GM23338 (cell line): ENCODE data around the gene IQCK. TPM values are rescaled to one million over a fixed set of nuclear protein-coding genes. Genes with fewer than 3 reads are reported as not detected.

ENCODE experiments used
- ATAC-seq: fragments of 200-7000 bp; cut with Tn5 transposase; 3 replicates; pipeline ENCODE4 v1.9.1; 2020
- DNase-seq: peaks from one replicate; pipeline ENCODE4 v3.0.0-alpha.2; 2015; ENCODE audit warnings: low spot score
- H2AFZ ChIP-seq: fragments of 200-600 bp; sonication (generic); 2 replicates; pipeline ENCODE4 v1.8.0; 2016; ENCODE audit warnings: antibody characterized with exemption, mild to moderate bottlenecking, moderate library complexity
- H3F3A ChIP-seq: fragments of 200-600 bp; sonication (generic); replicated peaks from 2 replicates; pipeline ENCODE4 v1.8.0; 2017; ENCODE audit warnings: antibody characterized with exemption, mixed run types, low read depth
- H3K27ac ChIP-seq: fragments of 200-600 bp; sonication (generic); 2 replicates; pipeline ENCODE4 v1.6.1; 2016; ENCODE audit warnings: low read depth
- H3K27me3 ChIP-seq: fragments of 200-600 bp; sonication (generic); 2 replicates; pipeline ENCODE4 v1.8.0; 2016; ENCODE audit warnings: mild to moderate bottlenecking, mixed run types, moderate library complexity; ENCODE audit not compliant: insufficient read depth
- H3K36me3 ChIP-seq: fragments of 200-600 bp; sonication (generic); 2 replicates; pipeline ENCODE4 v1.8.0; 2016; ENCODE audit warnings: mild to moderate bottlenecking; ENCODE audit not compliant: insufficient read depth
- H3K4me1 ChIP-seq: fragments of 200-600 bp; sonication (generic); 2 replicates; pipeline ENCODE4 v1.8.0; 2016; ENCODE audit warnings: mild to moderate bottlenecking, moderate library complexity; ENCODE audit not compliant: insufficient read depth
- H3K4me2 ChIP-seq: fragments of 200-600 bp; sonication (generic); 2 replicates; pipeline ENCODE4 v1.7.1; 2017; ENCODE audit warnings: mixed run types
- H3K4me3 ChIP-seq: fragments of 200-600 bp; sonication (generic); 2 replicates; pipeline ENCODE4 v1.6.1; 2016; ENCODE audit warnings: mixed run types
- H3K79me2 ChIP-seq: fragments of 200-600 bp; sonication (generic); replicated peaks from 2 replicates; pipeline ENCODE4 v1.8.0; 2017; ENCODE audit warnings: mild to moderate bottlenecking; ENCODE audit not compliant: insufficient read depth
- H3K9me2 ChIP-seq: fragments of 200-600 bp; sonication (generic); 2 replicates; pipeline ENCODE4 v1.8.0; 2017; ENCODE audit not compliant: insufficient read depth
- H4K20me1 ChIP-seq: fragments of 200-600 bp; sonication (generic); replicated peaks from 2 replicates; pipeline ENCODE4 v1.8.0; 2017; ENCODE audit warnings: mild to moderate bottlenecking; ENCODE audit not compliant: insufficient read depth
- H3K27ac Mint-ChIP-seq: 2 replicates; pipeline ENCODE4 v1.8.0; 2020; ENCODE audit warnings: inconsistent platforms, mild to moderate bottlenecking, moderate library complexity, mixed read lengths
- H3K27me3 Mint-ChIP-seq: 3 replicates; pipeline ENCODE4 v1.8.0; 2022; ENCODE audit warnings: low read depth, mild to moderate bottlenecking, moderate library complexity, mixed read lengths, inconsistent platforms; ENCODE audit not compliant: insufficient read depth, poor library complexity
- H3K36me3 Mint-ChIP-seq: 3 replicates; pipeline ENCODE4 v1.8.0; 2021; ENCODE audit warnings: low read depth, mild to moderate bottlenecking, inconsistent platforms, moderate library complexity, mixed read lengths
- H3K4me1 Mint-ChIP-seq: 3 replicates; pipeline ENCODE4 v1.8.0; 2020; ENCODE audit warnings: mild to moderate bottlenecking, inconsistent platforms, mixed read lengths
- H3K4me3 Mint-ChIP-seq: 3 replicates; pipeline ENCODE4 v1.8.0; 2021; ENCODE audit warnings: moderate library complexity, mild to moderate bottlenecking, inconsistent platforms, mixed read lengths
- H3K9me3 Mint-ChIP-seq: 3 replicates; pipeline ENCODE4 v1.8.0; 2020; ENCODE audit warnings: moderate library complexity, mild to moderate bottlenecking, inconsistent platforms, mixed read lengths
- CREB1 ChIP-seq: fragments of 250-450 bp; sonication (Bioruptor Pico); IDR thresholded peaks from 2 replicates; pipeline ENCODE4 v1.5.0; 2020; ENCODE audit warnings: low read depth, mild to moderate bottlenecking, moderate library complexity
- EZH2 ChIP-seq: fragments of 200-600 bp; sonication (generic); IDR thresholded peaks from one replicate; pipeline ENCODE4 v1.8.0; 2017; ENCODE audit warnings: antibody characterized with exemption, mild to moderate bottlenecking, low read depth; ENCODE audit not compliant: unreplicated experiment
- EZH2phosphoT487 ChIP-seq: fragments of 200-600 bp; sonication (generic); IDR thresholded peaks from one replicate; pipeline ENCODE4 v1.8.1; 2018; ENCODE audit warnings: antibody characterized with exemption; ENCODE audit not compliant: unreplicated experiment
- JUNB ChIP-seq: IDR thresholded peaks from one replicate; pipeline ENCODE4 v1.6.1; 2016; ENCODE audit warnings: antibody characterized with exemption; ENCODE audit not compliant: unreplicated experiment
- NANOG ChIP-seq: IDR thresholded peaks from 2 replicates; pipeline ENCODE4 v1.6.1; 2016; ENCODE audit warnings: antibody characterized with exemption, borderline replicate concordance
- POLR2AphosphoS5 ChIP-seq: IDR thresholded peaks from 2 replicates; pipeline ENCODE4 v1.6.1; 2016; ENCODE audit warnings: antibody characterized with exemption, low read depth
- STAT1 ChIP-seq: IDR thresholded peaks from one replicate; pipeline ENCODE4 v1.6.1; 2016; ENCODE audit warnings: antibody characterized with exemption; ENCODE audit not compliant: unreplicated experiment
- ZNF114 ChIP-seq: fragments of 250-450 bp; sonication (Bioruptor Pico); IDR thresholded peaks from 2 replicates; pipeline ENCODE4 v1.5.0; 2020; ENCODE audit warnings: mild to moderate bottlenecking, moderate library complexity
- ZNF331 ChIP-seq: fragments of 250-450 bp; sonication (Bioruptor Pico); IDR thresholded peaks from 2 replicates; pipeline ENCODE4 v1.5.0; 2020; ENCODE audit warnings: low read depth, mild to moderate bottlenecking, moderate library complexity
- polyA plus RNA-seq: library from polyadenylated mRNA; unstranded; fragments of >200 nt; fragmentation: Nextera tagmentation; extraction: Ambion mirVana; gene quantifications from 2 replicates; pipeline ENCODE4 v1.2.1, GENCODE V29; 2016
- total RNA-seq: library from RNA; depleted of rRNA; stranded (reverse); fragments of >200 nt; shearing (Covaris generic); gene quantifications from 2 replicates; pipeline ENCODE4 v1.2.3, GENCODE V29; 2014
- TF ChIP-seq, protein P1 (sequence below): IDR thresholded peaks from 2 replicates; pipeline ENCODE4 v1.6.1; 2016; ENCODE audit warnings: antibody characterized with exemption
- TF ChIP-seq, protein P2 (sequence below): fragments of 250-450 bp; sonication (Bioruptor Pico); IDR thresholded peaks from 2 replicates; pipeline ENCODE4 v1.5.0; 2020; ENCODE audit warnings: mild to moderate bottlenecking, moderate library complexity
- TF ChIP-seq, protein P3 (sequence below), 2 experiments: fragments of 200-600 bp in 1 of 2; sonication (generic) in 1 of 2; conservative IDR thresholded peaks; 2 replicates each; pipeline versions ENCODE4 v1.5.1 to v1.6.1; 2016 to 2017; ENCODE audit warnings: antibody characterized with exemption in 2 of 2, low read depth in 2 of 2, mild to moderate bottlenecking in 2 of 2, moderate library complexity in 1 of 2
- TF ChIP-seq, protein P4 (sequence below): IDR thresholded peaks from one replicate; pipeline ENCODE4 v1.6.1; 2018; ENCODE audit warnings: antibody characterized with exemption; ENCODE audit not compliant: unreplicated experiment

The IQCK gene
- total and polyA plus RNA-seq, 2 experiments from 2014 or later, result 7.6 to 10.0 TPM

DNA sequence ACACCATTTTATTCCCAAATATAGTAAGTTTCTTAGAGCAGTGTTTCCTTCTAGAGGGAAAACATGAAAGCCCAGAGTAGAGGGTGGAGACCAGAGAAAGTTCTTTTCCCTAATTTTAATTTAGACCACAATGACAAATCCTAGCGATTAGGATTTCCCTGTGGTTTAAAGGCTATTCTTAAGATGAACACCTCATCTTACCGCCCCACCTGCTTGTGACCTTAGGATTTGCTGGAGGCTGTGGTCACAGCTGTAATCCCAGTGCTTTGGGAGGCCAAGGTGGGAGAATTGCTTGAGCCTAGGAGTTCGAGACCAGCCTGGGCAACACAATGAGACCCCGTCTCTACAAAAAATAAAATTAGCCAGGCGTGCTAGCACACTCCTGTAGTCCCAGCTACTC lies 115.5 kb downstream of the IQCK start:
- DNase-seq (no peak), ATAC-seq (no peak)
- TF ChIP-seq, protein P1, sequence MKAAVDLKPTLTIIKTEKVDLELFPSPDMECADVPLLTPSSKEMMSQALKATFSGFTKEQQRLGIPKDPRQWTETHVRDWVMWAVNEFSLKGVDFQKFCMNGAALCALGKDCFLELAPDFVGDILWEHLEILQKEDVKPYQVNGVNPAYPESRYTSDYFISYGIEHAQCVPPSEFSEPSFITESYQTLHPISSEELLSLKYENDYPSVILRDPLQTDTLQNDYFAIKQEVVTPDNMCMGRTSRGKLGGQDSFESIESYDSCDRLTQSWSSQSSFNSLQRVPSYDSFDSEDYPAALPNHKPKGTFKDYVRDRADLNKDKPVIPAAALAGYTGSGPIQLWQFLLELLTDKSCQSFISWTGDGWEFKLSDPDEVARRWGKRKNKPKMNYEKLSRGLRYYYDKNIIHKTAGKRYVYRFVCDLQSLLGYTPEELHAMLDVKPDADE, result no peak
- TF ChIP-seq POLR2AphosphoS5 (no peak), JUNB (no peak), EZH2 (no peak), EZH2phosphoT487 (no peak), NANOG (no peak), STAT1 (no peak), ZNF114 (CRISPR knock-in tag) (no peak), ZNF331 (CRISPR knock-in tag) (no peak), CREB1 (CRISPR knock-in tag) (no peak)
- TF ChIP-seq, protein P2, sequence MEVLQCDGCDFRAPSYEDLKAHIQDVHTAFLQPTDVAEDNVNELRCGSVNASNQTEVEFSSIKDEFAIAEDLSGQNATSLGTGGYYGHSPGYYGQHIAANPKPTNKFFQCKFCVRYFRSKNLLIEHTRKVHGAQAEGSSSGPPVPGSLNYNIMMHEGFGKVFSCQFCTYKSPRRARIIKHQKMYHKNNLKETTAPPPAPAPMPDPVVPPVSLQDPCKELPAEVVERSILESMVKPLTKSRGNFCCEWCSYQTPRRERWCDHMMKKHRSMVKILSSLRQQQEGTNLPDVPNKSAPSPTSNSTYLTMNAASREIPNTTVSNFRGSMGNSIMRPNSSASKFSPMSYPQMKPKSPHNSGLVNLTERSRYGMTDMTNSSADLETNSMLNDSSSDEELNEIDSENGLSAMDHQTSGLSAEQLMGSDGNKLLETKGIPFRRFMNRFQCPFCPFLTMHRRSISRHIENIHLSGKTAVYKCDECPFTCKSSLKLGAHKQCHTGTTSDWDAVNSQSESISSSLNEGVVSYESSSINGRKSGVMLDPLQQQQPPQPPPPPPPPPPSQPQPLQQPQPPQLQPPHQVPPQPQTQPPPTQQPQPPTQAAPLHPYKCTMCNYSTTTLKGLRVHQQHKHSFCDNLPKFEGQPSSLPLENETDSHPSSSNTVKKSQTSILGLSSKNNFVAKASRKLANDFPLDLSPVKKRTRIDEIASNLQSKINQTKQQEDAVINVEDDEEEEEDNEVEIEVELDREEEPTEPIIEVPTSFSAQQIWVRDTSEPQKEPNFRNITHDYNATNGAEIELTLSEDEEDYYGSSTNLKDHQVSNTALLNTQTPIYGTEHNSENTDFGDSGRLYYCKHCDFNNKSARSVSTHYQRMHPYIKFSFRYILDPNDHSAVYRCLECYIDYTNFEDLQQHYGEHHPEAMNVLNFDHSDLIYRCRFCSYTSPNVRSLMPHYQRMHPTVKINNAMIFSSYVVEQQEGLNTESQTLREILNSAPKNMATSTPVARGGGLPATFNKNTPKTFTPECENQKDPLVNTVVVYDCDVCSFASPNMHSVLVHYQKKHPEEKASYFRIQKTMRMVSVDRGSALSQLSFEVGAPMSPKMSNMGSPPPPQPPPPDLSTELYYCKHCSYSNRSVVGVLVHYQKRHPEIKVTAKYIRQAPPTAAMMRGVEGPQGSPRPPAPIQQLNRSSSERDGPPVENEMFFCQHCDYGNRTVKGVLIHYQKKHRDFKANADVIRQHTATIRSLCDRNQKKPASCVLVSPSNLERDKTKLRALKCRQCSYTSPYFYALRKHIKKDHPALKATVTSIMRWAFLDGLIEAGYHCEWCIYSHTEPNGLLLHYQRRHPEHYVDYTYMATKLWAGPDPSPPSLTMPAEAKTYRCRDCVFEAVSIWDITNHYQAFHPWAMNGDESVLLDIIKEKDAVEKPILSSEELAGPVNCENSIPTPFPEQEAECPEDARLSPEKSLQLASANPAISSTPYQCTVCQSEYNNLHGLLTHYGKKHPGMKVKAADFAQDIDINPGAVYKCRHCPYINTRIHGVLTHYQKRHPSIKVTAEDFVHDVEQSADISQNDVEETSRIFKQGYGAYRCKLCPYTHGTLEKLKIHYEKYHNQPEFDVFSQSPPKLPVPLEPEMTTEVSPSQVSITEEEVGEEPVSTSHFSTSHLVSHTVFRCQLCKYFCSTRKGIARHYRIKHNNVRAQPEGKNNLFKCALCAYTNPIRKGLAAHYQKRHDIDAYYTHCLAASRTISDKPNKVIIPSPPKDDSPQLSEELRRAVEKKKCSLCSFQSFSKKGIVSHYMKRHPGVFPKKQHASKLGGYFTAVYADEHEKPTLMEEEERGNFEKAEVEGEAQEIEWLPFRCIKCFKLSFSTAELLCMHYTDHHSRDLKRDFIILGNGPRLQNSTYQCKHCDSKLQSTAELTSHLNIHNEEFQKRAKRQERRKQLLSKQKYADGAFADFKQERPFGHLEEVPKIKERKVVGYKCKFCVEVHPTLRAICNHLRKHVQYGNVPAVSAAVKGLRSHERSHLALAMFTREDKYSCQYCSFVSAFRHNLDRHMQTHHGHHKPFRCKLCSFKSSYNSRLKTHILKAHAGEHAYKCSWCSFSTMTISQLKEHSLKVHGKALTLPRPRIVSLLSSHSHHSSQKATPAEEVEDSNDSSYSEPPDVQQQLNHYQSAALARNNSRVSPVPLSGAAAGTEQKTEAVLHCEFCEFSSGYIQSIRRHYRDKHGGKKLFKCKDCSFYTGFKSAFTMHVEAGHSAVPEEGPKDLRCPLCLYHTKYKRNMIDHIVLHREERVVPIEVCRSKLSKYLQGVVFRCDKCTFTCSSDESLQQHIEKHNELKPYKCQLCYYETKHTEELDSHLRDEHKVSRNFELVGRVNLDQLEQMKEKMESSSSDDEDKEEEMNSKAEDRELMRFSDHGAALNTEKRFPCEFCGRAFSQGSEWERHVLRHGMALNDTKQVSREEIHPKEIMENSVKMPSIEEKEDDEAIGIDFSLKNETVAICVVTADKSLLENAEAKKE, result no peak
- TF ChIP-seq, protein P3, sequence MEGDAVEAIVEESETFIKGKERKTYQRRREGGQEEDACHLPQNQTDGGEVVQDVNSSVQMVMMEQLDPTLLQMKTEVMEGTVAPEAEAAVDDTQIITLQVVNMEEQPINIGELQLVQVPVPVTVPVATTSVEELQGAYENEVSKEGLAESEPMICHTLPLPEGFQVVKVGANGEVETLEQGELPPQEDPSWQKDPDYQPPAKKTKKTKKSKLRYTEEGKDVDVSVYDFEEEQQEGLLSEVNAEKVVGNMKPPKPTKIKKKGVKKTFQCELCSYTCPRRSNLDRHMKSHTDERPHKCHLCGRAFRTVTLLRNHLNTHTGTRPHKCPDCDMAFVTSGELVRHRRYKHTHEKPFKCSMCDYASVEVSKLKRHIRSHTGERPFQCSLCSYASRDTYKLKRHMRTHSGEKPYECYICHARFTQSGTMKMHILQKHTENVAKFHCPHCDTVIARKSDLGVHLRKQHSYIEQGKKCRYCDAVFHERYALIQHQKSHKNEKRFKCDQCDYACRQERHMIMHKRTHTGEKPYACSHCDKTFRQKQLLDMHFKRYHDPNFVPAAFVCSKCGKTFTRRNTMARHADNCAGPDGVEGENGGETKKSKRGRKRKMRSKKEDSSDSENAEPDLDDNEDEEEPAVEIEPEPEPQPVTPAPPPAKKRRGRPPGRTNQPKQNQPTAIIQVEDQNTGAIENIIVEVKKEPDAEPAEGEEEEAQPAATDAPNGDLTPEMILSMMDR (conservative IDR thresholded peaks at IDR 0.05; ENCODE audit: low read depth in 2 of 2), result no peak
- TF ChIP-seq, protein P4, sequence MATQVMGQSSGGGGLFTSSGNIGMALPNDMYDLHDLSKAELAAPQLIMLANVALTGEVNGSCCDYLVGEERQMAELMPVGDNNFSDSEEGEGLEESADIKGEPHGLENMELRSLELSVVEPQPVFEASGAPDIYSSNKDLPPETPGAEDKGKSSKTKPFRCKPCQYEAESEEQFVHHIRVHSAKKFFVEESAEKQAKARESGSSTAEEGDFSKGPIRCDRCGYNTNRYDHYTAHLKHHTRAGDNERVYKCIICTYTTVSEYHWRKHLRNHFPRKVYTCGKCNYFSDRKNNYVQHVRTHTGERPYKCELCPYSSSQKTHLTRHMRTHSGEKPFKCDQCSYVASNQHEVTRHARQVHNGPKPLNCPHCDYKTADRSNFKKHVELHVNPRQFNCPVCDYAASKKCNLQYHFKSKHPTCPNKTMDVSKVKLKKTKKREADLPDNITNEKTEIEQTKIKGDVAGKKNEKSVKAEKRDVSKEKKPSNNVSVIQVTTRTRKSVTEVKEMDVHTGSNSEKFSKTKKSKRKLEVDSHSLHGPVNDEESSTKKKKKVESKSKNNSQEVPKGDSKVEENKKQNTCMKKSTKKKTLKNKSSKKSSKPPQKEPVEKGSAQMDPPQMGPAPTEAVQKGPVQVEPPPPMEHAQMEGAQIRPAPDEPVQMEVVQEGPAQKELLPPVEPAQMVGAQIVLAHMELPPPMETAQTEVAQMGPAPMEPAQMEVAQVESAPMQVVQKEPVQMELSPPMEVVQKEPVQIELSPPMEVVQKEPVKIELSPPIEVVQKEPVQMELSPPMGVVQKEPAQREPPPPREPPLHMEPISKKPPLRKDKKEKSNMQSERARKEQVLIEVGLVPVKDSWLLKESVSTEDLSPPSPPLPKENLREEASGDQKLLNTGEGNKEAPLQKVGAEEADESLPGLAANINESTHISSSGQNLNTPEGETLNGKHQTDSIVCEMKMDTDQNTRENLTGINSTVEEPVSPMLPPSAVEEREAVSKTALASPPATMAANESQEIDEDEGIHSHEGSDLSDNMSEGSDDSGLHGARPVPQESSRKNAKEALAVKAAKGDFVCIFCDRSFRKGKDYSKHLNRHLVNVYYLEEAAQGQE, result no peak
- Histone ChIP-seq H3K9me2 (no peaks in the 10 kb centered on the region), H3F3A (0 out of 2 replicates have a peak, but pooled peaks cover 2% of the 10 kb centered on the region), H3K4me2 (no peak overlapping the region), H3K4me3 (no peak overlapping the region), H4K20me1 (no peaks in the 10 kb centered on the region), H3K36me3 (no peaks in the 10 kb centered on the region), H2AFZ (no peak overlapping the region), H3K27me3 (no peaks in the 10 kb centered on the region), H3K79me2 (no peaks in the 10 kb centered on the region), H3K27ac (no peak overlapping the region), H3K4me1 (peaks cover 7% of the 10 kb centered on the region)
- H3K27ac Mint-ChIP-seq, result no peak overlapping the region
- no peaks in the 10 kb centered on the region for H3K36me3 Mint-ChIP-seq
- H3K4me3 Mint-ChIP-seq, result no peak overlapping the region
- H3K4me1 Mint-ChIP-seq, result peaks cover 16% of the 10 kb centered on the region
- H3K27me3 Mint-ChIP-seq, result no peaks in the 10 kb centered on the region
- no peaks in the 10 kb centered on the region for H3K9me3 Mint-ChIP-seq
